CD4-positive, alpha-beta T cell (primary cell): ENCODE data around the gene TMEM258. TPM values are rescaled to one million over a fixed set of nuclear protein-coding genes. Genes with fewer than 3 reads are reported as not detected.

Experiments
- ATAC-seq: fragments of 200-7000 bp; cut with Tn5 transposase; one replicate; pipeline ENCODE4 v1.10.0; 2022; ENCODE audit warnings: mild to moderate bottlenecking; ENCODE audit not compliant: poor library complexity
- CTCF ChIA-PET: fragments of 350-600 bp; sonication (Branson Sonifier 250); formaldehyde crosslinking; loops from one replicate; lab custom pipeline; 2021; ENCODE audit warnings: antibody characterized with exemption, inconsistent platforms; lab: Charles Lee
- POLR2A ChIA-PET: fragments of 350-600 bp; sonication (Branson Sonifier 250); formaldehyde crosslinking; loops from one replicate; lab custom pipeline; 2021; ENCODE audit warnings: antibody characterized with exemption, inconsistent platforms; lab: Charles Lee
- DNase-seq, 14 experiments: peaks; one replicate each; pipeline ENCODE4 v3.0.0-alpha.2; 2013 to 2020; ENCODE audit warnings: mixed read lengths in 2 of 14
- H3K27ac ChIP-seq, 2 donors: one replicate each; pipeline versions ENCODE4 v1.5.1 to v1.7.0; 2013; ENCODE audit warnings: low read length in 2 of 2, low read depth in 1 of 2, mild to moderate bottlenecking in 1 of 2
- H3K27me3 ChIP-seq, 2 experiments: 1 replicate in 1 of 2; 2 replicates in 1 of 2; pipeline versions ENCODE4 v1.6.1 to v1.7.0; 2013; ENCODE audit warnings: low read length in 2 of 2, control low read depth in 1 of 2, mild to moderate bottlenecking in 1 of 2, moderate library complexity in 1 of 2; ENCODE audit not compliant: insufficient read depth in 2 of 2, control insufficient read depth in 1 of 2
- H3K36me3 ChIP-seq: one replicate; pipeline ENCODE4 v1.6.1; 2013; ENCODE audit warnings: low read length, control low read depth; ENCODE audit not compliant: insufficient read depth
- H3K4me1 ChIP-seq: one replicate; pipeline ENCODE4 v1.6.1; 2013; ENCODE audit warnings: low read length, control low read depth; ENCODE audit not compliant: insufficient read depth
- H3K4me3 ChIP-seq: one replicate; pipeline ENCODE4 v1.5.1; 2013; ENCODE audit warnings: mild to moderate bottlenecking, low read length, moderate library complexity
- H3K9me3 ChIP-seq, 2 experiments: 1 replicate in 1 of 2; 2 replicates in 1 of 2; pipeline versions ENCODE4 v1.6.1 to v1.7.0; 2013; ENCODE audit warnings: low read length in 2 of 2, mild to moderate bottlenecking in 2 of 2, control low read depth in 1 of 2, moderate library complexity in 1 of 2; ENCODE audit not compliant: control insufficient read depth in 1 of 2, insufficient read depth in 1 of 2
- H3K27ac Mint-ChIP-seq: one replicate; pipeline ENCODE4 v1.8.0; 2020; ENCODE audit warnings: mixed read lengths
- H3K27me3 Mint-ChIP-seq: one replicate; pipeline ENCODE4 v1.8.0; 2021; ENCODE audit warnings: mixed read lengths
- H3K36me3 Mint-ChIP-seq: one replicate; pipeline ENCODE4 v1.8.0; 2021; ENCODE audit warnings: low read depth, mixed read lengths
- H3K4me1 Mint-ChIP-seq: one replicate; pipeline ENCODE4 v1.8.0; 2021; ENCODE audit warnings: low read depth, mixed read lengths
- H3K4me3 Mint-ChIP-seq: one replicate; pipeline ENCODE4 v1.8.0; 2020; ENCODE audit warnings: mild to moderate bottlenecking, mixed read lengths
- H3K9me3 Mint-ChIP-seq: one replicate; pipeline ENCODE4 v1.8.0; 2020; ENCODE audit warnings: mixed read lengths
- intact Hi-C, 2 experiments: fragments of 100-400 bp; cut with DNase I in 1 of 2; cut with micrococcal nuclease in 1 of 2; formaldehyde crosslinking; loops; one replicate each; pipeline versions ENCODE4 v1.15.1 to v1.9.0; 2023 to 2025; cut with DNase I, micrococcal nuclease
- total RNA-seq, 174 experiments: library from RNA in 2 of 174; stranded (reverse) in 2 of 174; gene quantifications; one replicate each; pipeline ENCODE4 v1.2.3 and lab custom pipeline; 2021 to 2026
- TF ChIP-seq, protein P1 (sequence below): fragments of 200-600 bp; IDR thresholded peaks from one replicate; pipeline ENCODE4 v1.8.0; 2022; ENCODE audit warnings: antibody characterized with exemption, mild to moderate bottlenecking

TMEM258 gene
- total RNA-seq, 2 experiments from 2014 or later: 55.2 to 56.0 TPM

DNA sequence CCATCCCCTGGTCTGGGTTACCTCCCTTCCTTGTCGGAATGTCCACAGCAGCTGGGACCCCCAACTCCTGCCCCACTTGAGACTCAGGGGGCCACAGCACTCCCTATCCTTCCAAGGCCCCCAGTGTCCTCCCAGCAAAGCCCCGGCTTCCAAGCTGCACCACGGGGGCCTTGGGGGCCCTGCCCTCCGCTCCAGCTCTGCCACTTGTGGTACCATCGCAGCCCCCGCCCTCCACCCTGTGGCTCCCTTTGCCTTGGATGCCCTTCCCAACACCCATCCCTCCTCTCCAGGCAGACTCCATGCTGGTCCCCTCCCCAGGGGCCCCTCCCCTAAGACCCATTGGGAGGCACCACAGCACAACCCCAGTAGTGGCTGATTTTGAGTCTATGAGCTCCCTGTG, 17.3 kb downstream of the TMEM258 start:
- Mint-ChIP-seq H3K4me3 (peak overlapping the region; percentile 68), H3K9me3 (no peaks in the 10 kb centered on the region), H3K27ac (no peak overlapping the region), H3K27me3 (no peaks in the 10 kb centered on the region), H3K36me3 (no peaks in the 10 kb centered on the region), H3K4me1 (peaks cover 16% of the 10 kb centered on the region)
- peaks cover 39% of the 10 kb centered on the region for H3K4me1 ChIP-seq
- DNase-seq (no peak), ATAC-seq (no peak)
- CTCF ChIA-PET: no interaction called here
- no peak overlapping the region for H3K27ac ChIP-seq
- no peaks in the 10 kb centered on the region for H3K27me3 ChIP-seq
- H3K36me3 ChIP-seq: no peaks in the 10 kb centered on the region
- H3K9me3 ChIP-seq: no peaks in the 10 kb centered on the region
- TF ChIP-seq, protein P1, sequence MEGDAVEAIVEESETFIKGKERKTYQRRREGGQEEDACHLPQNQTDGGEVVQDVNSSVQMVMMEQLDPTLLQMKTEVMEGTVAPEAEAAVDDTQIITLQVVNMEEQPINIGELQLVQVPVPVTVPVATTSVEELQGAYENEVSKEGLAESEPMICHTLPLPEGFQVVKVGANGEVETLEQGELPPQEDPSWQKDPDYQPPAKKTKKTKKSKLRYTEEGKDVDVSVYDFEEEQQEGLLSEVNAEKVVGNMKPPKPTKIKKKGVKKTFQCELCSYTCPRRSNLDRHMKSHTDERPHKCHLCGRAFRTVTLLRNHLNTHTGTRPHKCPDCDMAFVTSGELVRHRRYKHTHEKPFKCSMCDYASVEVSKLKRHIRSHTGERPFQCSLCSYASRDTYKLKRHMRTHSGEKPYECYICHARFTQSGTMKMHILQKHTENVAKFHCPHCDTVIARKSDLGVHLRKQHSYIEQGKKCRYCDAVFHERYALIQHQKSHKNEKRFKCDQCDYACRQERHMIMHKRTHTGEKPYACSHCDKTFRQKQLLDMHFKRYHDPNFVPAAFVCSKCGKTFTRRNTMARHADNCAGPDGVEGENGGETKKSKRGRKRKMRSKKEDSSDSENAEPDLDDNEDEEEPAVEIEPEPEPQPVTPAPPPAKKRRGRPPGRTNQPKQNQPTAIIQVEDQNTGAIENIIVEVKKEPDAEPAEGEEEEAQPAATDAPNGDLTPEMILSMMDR: no peak
- intact Hi-C loops: no loop called here
- no peak overlapping the region for H3K4me3 ChIP-seq
- POLR2A ChIA-PET: interaction anchor here (0.9 kb wide), 1 partner anchor 13 kb away, joined by 3 read pairs; no protein-coding TSS in a partner anchor

DNA sequence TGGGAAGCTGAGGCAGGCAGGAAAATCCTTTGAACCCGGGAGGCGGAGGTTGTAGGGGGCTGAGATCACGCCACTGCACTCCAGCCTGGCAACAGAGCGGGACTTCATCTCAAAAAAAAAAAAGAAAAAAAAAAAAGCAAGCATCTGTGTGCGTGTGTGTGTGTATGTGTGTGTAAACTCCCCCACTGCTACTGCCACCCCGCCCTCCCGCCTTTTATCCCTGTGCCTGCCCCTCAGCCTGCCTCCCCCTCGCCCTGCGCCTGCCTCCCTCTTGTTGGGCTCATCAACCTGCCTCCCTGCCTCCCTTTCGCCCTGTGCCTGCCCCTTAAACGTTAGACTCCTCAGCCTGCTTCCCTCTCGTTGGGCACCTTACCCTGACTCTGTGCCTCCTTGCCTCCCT, 18.0 kb downstream of the TMEM258 start:
- no peak overlapping the region for H3K27ac Mint-ChIP-seq
- no peak for DNase-seq
- no peak overlapping the region for H3K4me3 Mint-ChIP-seq
- TF ChIP-seq, protein P1: no peak
- no peaks in the 10 kb centered on the region for H3K9me3 ChIP-seq
- no peaks in the 10 kb centered on the region for H3K27me3 ChIP-seq
- no peak overlapping the region for H3K4me3 ChIP-seq
- no peaks in the 10 kb centered on the region for H3K9me3 Mint-ChIP-seq
- intact Hi-C loops: no loop called here
- ChIA-PET POLR2A (no interaction called here), CTCF (no interaction called here)
- H3K4me1 ChIP-seq: peaks cover 39% of the 10 kb centered on the region
- H3K36me3 Mint-ChIP-seq: no peaks in the 10 kb centered on the region
- no peaks in the 10 kb centered on the region for H3K27me3 Mint-ChIP-seq
- ATAC-seq: no peak
- H3K27ac ChIP-seq: no peak overlapping the region
- H3K36me3 ChIP-seq: no peaks in the 10 kb centered on the region
- H3K4me1 Mint-ChIP-seq: peaks cover 16% of the 10 kb centered on the region

DNA sequence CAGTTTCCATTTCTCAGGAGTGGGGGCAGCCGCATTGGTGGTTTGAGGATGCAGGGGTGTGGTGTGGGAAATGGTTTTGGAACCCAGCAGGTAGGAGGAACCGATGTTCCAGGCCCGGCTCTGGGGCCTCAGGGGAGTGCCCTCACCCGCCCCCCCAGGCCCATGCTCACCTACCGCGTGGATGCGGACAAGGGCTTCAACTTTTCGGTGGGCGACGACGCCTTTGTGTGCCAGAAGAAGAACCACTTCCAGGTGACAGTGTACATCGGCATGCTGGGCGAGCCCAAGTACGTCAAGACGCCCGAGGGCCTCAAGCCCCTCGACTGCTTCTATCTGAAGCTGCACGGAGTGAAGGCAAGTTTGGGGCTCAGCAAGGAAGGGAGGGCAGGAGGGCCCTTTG, 18.6 kb downstream of the TMEM258 start:
- no peak overlapping the region for H3K27ac ChIP-seq
- no peaks in the 10 kb centered on the region for H3K27me3 Mint-ChIP-seq
- no peak for ATAC-seq
- no peak overlapping the region for H3K4me3 ChIP-seq
- H3K9me3 ChIP-seq: no peaks in the 10 kb centered on the region
- H3K27ac Mint-ChIP-seq: no peak overlapping the region
- H3K4me3 Mint-ChIP-seq: no peak overlapping the region
- CTCF ChIA-PET: no interaction called here
- no peaks in the 10 kb centered on the region for H3K27me3 ChIP-seq
- POLR2A ChIA-PET: no interaction called here
- no peaks in the 10 kb centered on the region for H3K36me3 ChIP-seq
- H3K9me3 Mint-ChIP-seq: no peaks in the 10 kb centered on the region
- H3K36me3 Mint-ChIP-seq: no peaks in the 10 kb centered on the region
- H3K4me1 Mint-ChIP-seq: peaks cover 16% of the 10 kb centered on the region
- TF ChIP-seq, protein P1: no peak
- DNase-seq: no peak
- intact Hi-C loops: no loop called here
- peaks cover 39% of the 10 kb centered on the region for H3K4me1 ChIP-seq
